ENCODE measurements around the gene SLC12A8. TPM values are rescaled to one million over a fixed set of nuclear protein-coding genes. Genes with fewer than 3 reads are reported as not detected.

The SLC12A8 gene
- total RNA-seq, 1 experiment from 2014 or later: 13.0 TPM

GRCh38 chr3:125112981-125113380 is 99.6 kb downstream of the SLC12A8 start:
- ChIA-PET CTCF (no interaction called here), POLR2A (no interaction called here)
- no peak overlapping the region for H3K4me3 Mint-ChIP-seq (ENCODE audit: unreplicated experiment)
- no peak overlapping the region for H3K27ac Mint-ChIP-seq (ENCODE audit: low read depth, unreplicated experiment)
- peaks cover 50% of the 10 kb centered on the region for H3K4me1 Mint-ChIP-seq (ENCODE audit: insufficient read depth, unreplicated experiment)
- no peak for DNase-seq (ENCODE audit: unreplicated experiment)
- BruUV-seq (replicated peaks): no TSS peak
- intact Hi-C loops (cut with micrococcal nuclease): no loop called here
- H3K9me3 Mint-ChIP-seq (ENCODE audit: unreplicated experiment): no peaks in the 10 kb centered on the region
- no peaks in the 10 kb centered on the region for H3K36me3 Mint-ChIP-seq (ENCODE audit: insufficient read depth, unreplicated experiment)
- no peak for TF ChIP-seq CTCF (IDR thresholded peaks at IDR 0.05; ENCODE audit: unreplicated experiment)
- H3K27me3 Mint-ChIP-seq (ENCODE audit: insufficient read depth, unreplicated experiment): no peaks in the 10 kb centered on the region

GRCh38 chr3:125110876-125111480 is 101.6 kb downstream of the SLC12A8 start:
- POLR2A ChIA-PET: interaction anchor here (0.7 to 2.2 kb wide), 6 partner anchors 12 to 1855 kb away, joined by 3 to 9 read pairs (median 4); no protein-coding TSS in a partner anchor

GRCh38 chr3:125110016-125110875 is 102.3 kb downstream of the SLC12A8 start:
- H3K9me3 Mint-ChIP-seq (ENCODE audit: unreplicated experiment): peaks cover 3% of the 10 kb centered on the region
- peaks cover 4% of the 10 kb centered on the region for H3K36me3 Mint-ChIP-seq (ENCODE audit: insufficient read depth, unreplicated experiment)
- peak; percentile 91 for DNase-seq (ENCODE audit: unreplicated experiment)
- H3K27ac Mint-ChIP-seq (ENCODE audit: low read depth, unreplicated experiment): no peak overlapping the region
- no peak overlapping the region for H3K4me3 Mint-ChIP-seq (ENCODE audit: unreplicated experiment)
- H3K27me3 Mint-ChIP-seq (ENCODE audit: insufficient read depth, unreplicated experiment): no peaks in the 10 kb centered on the region
- peaks cover 45% of the 10 kb centered on the region for H3K4me1 Mint-ChIP-seq (ENCODE audit: insufficient read depth, unreplicated experiment)
- no peak for TF ChIP-seq CTCF (IDR thresholded peaks at IDR 0.05; ENCODE audit: unreplicated experiment)
- no TSS peak for BruUV-seq (replicated peaks)
- ChIA-PET POLR2A (interaction anchor here (0.8 to 2.2 kb wide), 6 partner anchors 13 to 106 kb away, joined by 3 to 9 read pairs (median 4); no protein-coding TSS in a partner anchor), CTCF (interaction anchor here (0.6 to 1.5 kb wide), 3 partner anchors 40 to 115 kb away, joined by 3 to 4 read pairs (median 3); no protein-coding TSS in a partner anchor)
- intact Hi-C loops (cut with micrococcal nuclease): no loop called here

More at GRCh38 chr3:125110876-125111480, 101.6 kb downstream of the SLC12A8 start:
- TF ChIP-seq CTCF (IDR thresholded peaks at IDR 0.05; ENCODE audit: unreplicated experiment): no peak
- Mint-ChIP-seq H3K4me3 (ENCODE audit: unreplicated experiment) (no peak overlapping the region), H3K27ac (ENCODE audit: low read depth, unreplicated experiment) (no peak overlapping the region), H3K4me1 (ENCODE audit: insufficient read depth, unreplicated experiment) (peaks cover 46% of the 10 kb centered on the region), H3K9me3 (ENCODE audit: unreplicated experiment) (no peaks in the 10 kb centered on the region), H3K36me3 (ENCODE audit: insufficient read depth, unreplicated experiment) (no peaks in the 10 kb centered on the region), H3K27me3 (ENCODE audit: insufficient read depth, unreplicated experiment) (no peaks in the 10 kb centered on the region)
- CTCF ChIA-PET: interaction anchor here (1.5 kb wide), 1 partner anchor 39 kb away, joined by 4 read pairs; no protein-coding TSS in a partner anchor
- no peak for DNase-seq (ENCODE audit: unreplicated experiment)
- intact Hi-C loops (cut with micrococcal nuclease): no loop called here
- no TSS peak for BruUV-seq (replicated peaks)

- no peak for DNase-seq (ENCODE audit: unreplicated experiment)
- no peaks in the 10 kb centered on the region for H3K27me3 Mint-ChIP-seq (ENCODE audit: insufficient read depth, unreplicated experiment)
- ChIA-PET POLR2A (interaction anchor here (1.2 to 2.2 kb wide), 2 partner anchors 20 to 52 kb away, joined by 7 to 9 read pairs; no protein-coding TSS in a partner anchor), CTCF (interaction anchor here (0.9 to 1.5 kb wide), 2 partner anchors 40 to 114 kb away, joined by 3 to 4 read pairs; no protein-coding TSS in a partner anchor)
- peaks cover 10% of the 10 kb centered on the region for H3K9me3 Mint-ChIP-seq (ENCODE audit: unreplicated experiment)
- peak overlapping the region; percentile 32 for H3K27ac Mint-ChIP-seq (ENCODE audit: low read depth, unreplicated experiment)
- no peak overlapping the region for H3K4me3 Mint-ChIP-seq (ENCODE audit: unreplicated experiment)
- peaks cover 5% of the 10 kb centered on the region for H3K36me3 Mint-ChIP-seq (ENCODE audit: insufficient read depth, unreplicated experiment)
- TF ChIP-seq CTCF (IDR thresholded peaks at IDR 0.05; ENCODE audit: unreplicated experiment): no peak
- H3K4me1 Mint-ChIP-seq (ENCODE audit: insufficient read depth, unreplicated experiment): peaks cover 45% of the 10 kb centered on the region
- intact Hi-C loops (cut with micrococcal nuclease): loop anchor here (5.0 kb wide), 1 partner anchor 52 kb away; the partner anchor contains the start of gene HEG1
- no TSS peak for BruUV-seq (replicated peaks)
Measured at GRCh38 chr3:125109536-125109925, 103.0 kb downstream of the SLC12A8 start.
